Smooth muscle cell (in vitro differentiated cells): Measurements from ENCODE around the gene POU6F1. TPM values are rescaled to one million over a fixed set of nuclear protein-coding genes. Genes with fewer than 3 reads are reported as not detected.

Experiments
- DNase-seq: peaks from one replicate; lab custom pipeline; 2025; ENCODE audit not compliant: unreplicated experiment; lab: John Stamatoyannopoulos, UW
- H2AFZ ChIP-seq: fragments of 200-600 bp; sonication (generic); 2 replicates; pipeline ENCODE4 v1.6.0; 2016; ENCODE audit warnings: antibody characterized with exemption, low read depth, mild to moderate bottlenecking
- H3F3A ChIP-seq: fragments of 200-600 bp; sonication (generic); 2 replicates; pipeline ENCODE4 v1.6.0; 2017; ENCODE audit warnings: antibody characterized with exemption, low read depth
- H3K27ac ChIP-seq: fragments of 200-600 bp; sonication (generic); 2 replicates; pipeline ENCODE4 v1.5.1; 2016; ENCODE audit warnings: low read depth, mild to moderate bottlenecking
- H3K27me3 ChIP-seq: fragments of 200-600 bp; sonication (generic); 2 replicates; pipeline ENCODE4 v1.6.1; 2016; ENCODE audit warnings: low read depth, mild to moderate bottlenecking
- H3K36me3 ChIP-seq: fragments of 200-600 bp; sonication (generic); 2 replicates; pipeline ENCODE4 v1.5.1; 2016; ENCODE audit warnings: low read depth
- H3K4me1 ChIP-seq: fragments of 200-600 bp; sonication (generic); 2 replicates; pipeline ENCODE4 v1.5.1; 2016; ENCODE audit warnings: low read depth
- H3K4me2 ChIP-seq: fragments of 200-600 bp; sonication (generic); 2 replicates; pipeline ENCODE4 v1.6.0; 2016; ENCODE audit warnings: mild to moderate bottlenecking
- H3K4me3 ChIP-seq: fragments of 200-600 bp; sonication (generic); 2 replicates; pipeline ENCODE4 v1.5.1; 2016; ENCODE audit warnings: mild to moderate bottlenecking
- H3K79me2 ChIP-seq: fragments of 200-600 bp; sonication (generic); 2 replicates; pipeline ENCODE4 v1.6.0; 2016; ENCODE audit warnings: low read depth, mild to moderate bottlenecking
- H3K9ac ChIP-seq: fragments of 200-600 bp; sonication (generic); 2 replicates; pipeline ENCODE4 v1.6.0; 2016; ENCODE audit warnings: low read depth
- H3K9me3 ChIP-seq: fragments of 200-600 bp; sonication (generic); replicated peaks from 2 replicates; pipeline ENCODE4 v1.5.1; 2016; ENCODE audit warnings: low read depth
- H4K20me1 ChIP-seq: fragments of 200-600 bp; sonication (generic); 2 replicates; pipeline ENCODE4 v1.6.0; 2016; ENCODE audit warnings: low read depth
- CTCF ChIP-seq: fragments of 200-600 bp; sonication (generic); IDR thresholded peaks from 2 replicates; pipeline ENCODE4 v1.5.1; 2017; ENCODE audit warnings: borderline replicate concordance, mild to moderate bottlenecking, antibody characterized with exemption; ENCODE audit not compliant: insufficient read depth, poor library complexity, severe bottlenecking
- WGBS: methylation state at CpG from one replicate; pipeline ENCODE4 v1.1.7; 2016; ENCODE audit warnings: low lambda C conversion rate; 5-methylcytosine and 5-hydroxymethylcytosine counted together
- polyA plus RNA-seq: library from polyadenylated mRNA; unstranded; fragments of >200 nt; fragmentation: Nextera tagmentation; extraction: Ambion mirVana; gene quantifications from 2 replicates; pipeline ENCODE4 v1.2.1, GENCODE V29; 2016
- total RNA-seq: library from RNA; depleted of rRNA; stranded (reverse); fragments of >200 nt; gene quantifications from 2 replicates; pipeline ENCODE4 v1.2.3, GENCODE V29; 2014

Gene POU6F1, protein sequence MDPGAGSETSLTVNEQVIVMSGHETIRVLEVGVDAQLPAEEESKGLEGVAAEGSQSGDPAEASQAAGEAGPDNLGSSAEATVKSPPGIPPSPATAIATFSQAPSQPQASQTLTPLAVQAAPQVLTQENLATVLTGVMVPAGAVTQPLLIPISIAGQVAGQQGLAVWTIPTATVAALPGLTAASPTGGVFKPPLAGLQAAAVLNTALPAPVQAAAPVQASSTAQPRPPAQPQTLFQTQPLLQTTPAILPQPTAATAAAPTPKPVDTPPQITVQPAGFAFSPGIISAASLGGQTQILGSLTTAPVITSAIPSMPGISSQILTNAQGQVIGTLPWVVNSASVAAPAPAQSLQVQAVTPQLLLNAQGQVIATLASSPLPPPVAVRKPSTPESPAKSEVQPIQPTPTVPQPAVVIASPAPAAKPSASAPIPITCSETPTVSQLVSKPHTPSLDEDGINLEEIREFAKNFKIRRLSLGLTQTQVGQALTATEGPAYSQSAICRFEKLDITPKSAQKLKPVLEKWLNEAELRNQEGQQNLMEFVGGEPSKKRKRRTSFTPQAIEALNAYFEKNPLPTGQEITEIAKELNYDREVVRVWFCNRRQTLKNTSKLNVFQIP
- total RNA-seq (4.2 and 4.6 TPM in 2 replicates), polyA plus RNA-seq (7.6 and 7.9 TPM in 2 replicates)

DNA sequence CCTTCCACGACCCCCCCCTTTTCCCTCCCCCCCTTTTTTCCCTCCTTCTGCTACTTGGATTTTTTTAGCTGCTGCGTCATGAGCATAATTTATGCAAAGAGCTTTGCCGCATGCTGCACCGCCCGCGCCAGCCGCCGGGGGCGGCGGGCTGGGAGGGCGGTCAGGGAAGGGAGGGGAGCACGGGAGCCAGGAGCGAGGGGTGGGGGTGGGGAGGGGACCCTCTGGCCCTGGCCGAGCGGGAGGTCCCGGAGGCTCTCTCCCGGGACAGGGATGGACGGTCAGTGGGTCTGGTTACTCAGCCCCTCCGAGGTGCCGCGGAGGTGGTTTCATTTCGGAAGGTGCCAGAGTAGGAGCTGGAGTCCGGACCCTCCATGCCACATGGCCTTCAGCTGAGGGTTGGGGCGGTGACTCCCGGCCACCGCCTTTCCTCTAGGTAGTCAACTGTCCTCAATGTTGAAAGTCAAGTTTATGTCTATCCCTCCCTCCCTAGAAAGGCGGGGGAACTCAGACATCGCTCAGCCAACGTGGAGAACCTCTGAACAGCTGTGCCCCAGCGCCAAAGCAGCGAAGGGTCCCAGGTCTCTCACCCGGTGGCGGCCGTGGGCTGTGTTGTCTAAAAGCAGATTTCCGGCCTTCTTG, at the start of gene POU6F1:
POU6F1 (minus strand) TSS at position 95 of the 639 bp plus-strand sequence. CDS start 11,226 bp downstream, outside the sequence.
- 6% methylated on average over 20 of the region's 35 CpGs for WGBS
- Histone ChIP-seq H4K20me1 (no peaks in the 10 kb centered on the region), H3K4me3 (peak within 1 kb of the TSS; percentile 99)

GRCh38 chr12:51265024-51265423, 47.2 kb upstream of the POU6F1 start:
- H3K4me1 ChIP-seq: no peaks in the 10 kb centered on the region
- no peak overlapping the region for H3K27ac ChIP-seq
- TF ChIP-seq CTCF: no peak
- no peaks in the 10 kb centered on the region for H3K36me3 ChIP-seq
- H3K4me2 ChIP-seq: no peak overlapping the region
- H3K79me2 ChIP-seq: no peaks in the 10 kb centered on the region
- DNase-seq: no peak
- H3K27me3 ChIP-seq: no peaks in the 10 kb centered on the region
- no peaks in the 10 kb centered on the region for H3F3A ChIP-seq
- no peak overlapping the region for H3K4me3 ChIP-seq
- no peaks in the 10 kb centered on the region for H3K9me3 ChIP-seq
- no peaks in the 10 kb centered on the region for H4K20me1 ChIP-seq
- H3K9ac ChIP-seq: no peak overlapping the region
- no peak overlapping the region for H2AFZ ChIP-seq

More for the DNA sequence above, at the start of gene POU6F1:
- peak; percentile 40 for TF ChIP-seq CTCF
- H3K9me3 ChIP-seq: no peaks in the 10 kb centered on the region
- no peaks in the 10 kb centered on the region for H3K27me3 ChIP-seq
- H3K27ac ChIP-seq: peak within 1 kb of the TSS; percentile 45
- peak; percentile 43 for DNase-seq
- peak within 1 kb of the TSS; percentile 94 for H2AFZ ChIP-seq
- no peaks in the 10 kb centered on the region for H3K36me3 ChIP-seq
- H3F3A ChIP-seq: peaks cover 5% of the 10 kb centered on the region
- peak within 1 kb of the TSS; percentile 84 for H3K4me2 ChIP-seq
- peak within 1 kb of the TSS; percentile 93 for H3K9ac ChIP-seq
- H3K79me2 ChIP-seq: peaks cover 13% of the 10 kb centered on the region
- H3K4me1 ChIP-seq: no peaks in the 10 kb centered on the region

DNA sequence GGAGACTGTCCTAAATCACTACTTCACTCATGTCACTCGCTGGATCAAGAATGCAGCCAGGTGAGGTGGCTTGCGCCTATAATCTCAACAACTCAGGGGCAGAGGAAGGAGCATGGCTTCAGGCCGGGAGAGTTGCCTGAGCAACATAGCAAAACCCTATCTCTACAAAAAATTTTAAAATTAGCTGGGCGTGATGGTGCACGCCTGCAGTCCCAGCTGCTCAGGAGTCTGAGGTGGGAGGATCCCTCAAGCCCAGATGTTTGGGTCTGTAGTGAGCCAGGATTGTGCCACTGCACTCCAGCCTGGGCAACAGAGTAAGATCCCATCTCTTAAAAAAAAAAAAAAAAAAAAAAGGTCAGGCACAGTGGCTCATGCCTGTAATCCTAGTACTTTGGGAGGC, 46.4 kb upstream of the POU6F1 start:
- H3K79me2 ChIP-seq: no peaks in the 10 kb centered on the region
- no peak for TF ChIP-seq CTCF
- 76% methylated on average over 5 of the region's 5 CpGs for WGBS
- no peaks in the 10 kb centered on the region for H3K27me3 ChIP-seq
- H3K9me3 ChIP-seq: no peaks in the 10 kb centered on the region
- no peaks in the 10 kb centered on the region for H4K20me1 ChIP-seq
- no peaks in the 10 kb centered on the region for H3K4me1 ChIP-seq
- DNase-seq: no peak
- no peak overlapping the region for H3K4me3 ChIP-seq
- H3K36me3 ChIP-seq: no peaks in the 10 kb centered on the region
- H3F3A ChIP-seq: no peaks in the 10 kb centered on the region
- H3K27ac ChIP-seq: no peak overlapping the region
- H3K4me2 ChIP-seq: no peak overlapping the region
- no peak overlapping the region for H2AFZ ChIP-seq
- no peak overlapping the region for H3K9ac ChIP-seq
